Activated T-cell treated with anti-CD3 and anti-CD28 coated beads, Interleukin-2, amount 50 U/mL, for 1 hour (primary cell): ENCODE measurements around the gene TXNDC5.
A peak's percentile ranks its signal among the peaks of the same experiment; 100 is the strongest.

Experiments used
- DNase-seq: peaks from one replicate; pipeline ENCODE4 v3.0.0-alpha.2; 2020

The TXNDC5 gene

GRCh38 chr6:7910654-7911344, at the start of gene TXNDC5:
TSS of gene TXNDC5 (minus strand) at chr6:7910788. CDS start at chr6:7910776, 12 bp downstream.
- DNase-seq: peak; percentile 74

DNA sequence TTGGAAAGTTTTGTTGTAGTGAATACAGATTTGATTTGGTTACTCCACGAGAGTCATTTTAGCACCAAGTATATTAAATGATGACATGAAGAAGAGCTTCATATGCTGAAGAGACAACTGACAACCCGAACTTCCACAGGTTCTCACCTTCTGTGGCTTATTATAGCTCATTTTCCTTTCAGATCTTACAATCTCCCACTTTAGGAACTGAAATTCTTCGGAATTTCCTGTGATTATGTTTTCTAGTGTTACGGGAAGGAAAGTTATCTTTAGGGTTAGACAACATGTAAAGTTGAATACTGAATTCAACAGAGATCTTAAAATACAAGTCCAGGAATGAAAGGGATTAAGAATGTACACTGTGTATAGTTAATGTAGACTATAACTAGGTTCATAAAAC, 49.6 kb upstream of the TXNDC5 start:
- no peak for DNase-seq

- DNase-seq: no peak
These were observed 48.9 kb upstream of the TXNDC5 start for GRCh38 chr6:7959453-7959852.

GRCh38 chr6:7958464-7958863, 47.9 kb upstream of the TXNDC5 start:
- no peak for DNase-seq

DNA sequence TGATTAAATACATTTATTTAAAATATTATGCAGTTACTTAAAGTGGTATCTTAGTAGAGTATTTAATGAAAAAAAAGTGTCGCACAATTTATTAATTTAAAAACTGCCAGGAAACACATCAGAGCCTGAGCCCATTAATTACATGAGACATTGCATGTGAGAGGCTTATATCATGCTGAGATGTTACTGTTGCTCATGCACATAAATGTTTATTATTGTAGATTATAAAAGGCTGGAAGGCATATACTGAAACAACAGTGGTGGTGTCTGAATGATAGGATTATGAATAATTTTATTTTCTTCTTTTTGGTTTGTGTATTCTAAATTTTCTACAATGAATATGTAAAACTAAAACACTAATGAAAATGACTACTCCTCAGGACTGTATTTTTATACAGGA, 45.7 kb upstream of the TXNDC5 start:
- no peak for DNase-seq

- DNase-seq: no peak
These were observed 44.1 kb upstream of the TXNDC5 start for GRCh38 chr6:7954477-7955200.

GRCh38 chr6:7953753-7954152, 43.2 kb upstream of the TXNDC5 start:
- DNase-seq: no peak

GRCh38 chr6:7939864-7940228, 29.3 kb upstream of the TXNDC5 start:
- DNase-seq: no peak

GRCh38 chr6:7939184-7939863, 28.7 kb upstream of the TXNDC5 start:
- DNase-seq: no peak

DNA sequence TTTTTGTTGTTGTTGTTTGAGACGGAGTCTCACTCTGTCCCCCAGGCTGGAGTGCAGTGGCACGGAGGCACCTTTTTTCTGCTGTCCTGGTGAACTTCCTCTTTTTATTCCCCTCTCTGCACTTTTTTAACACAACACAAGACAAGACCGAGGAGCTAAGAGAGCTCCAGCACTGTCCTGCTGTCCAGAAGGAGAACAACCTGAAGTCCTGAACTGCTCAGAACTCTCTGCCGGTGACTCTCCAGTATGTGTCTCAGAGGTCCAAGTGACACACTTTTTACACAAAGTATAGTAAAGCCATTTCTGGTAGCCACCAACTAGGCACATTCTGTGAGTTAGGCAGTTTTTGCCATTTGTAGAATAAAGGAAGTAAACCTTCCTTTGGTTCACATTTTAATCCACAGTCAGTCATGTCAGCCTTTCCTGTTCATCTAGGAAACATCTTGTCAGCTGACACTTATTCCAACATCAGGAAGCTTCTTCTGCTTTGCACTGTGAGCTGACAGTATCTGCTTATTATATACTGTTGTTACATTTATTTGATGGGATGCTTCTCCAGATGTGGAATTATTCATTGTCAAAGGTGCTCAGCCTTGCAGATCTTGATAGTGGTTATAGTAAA, 28.1 kb upstream of the TXNDC5 start:
- DNase-seq: no peak

- no peak for DNase-seq
These were observed 23.2 kb upstream of the TXNDC5 start for GRCh38 chr6:7933794-7934193.

GRCh38 chr6:7932625-7933024, 22.0 kb upstream of the TXNDC5 start:
- DNase-seq: no peak

GRCh38 chr6:7924867-7925266, 14.3 kb upstream of the TXNDC5 start:
- no peak for DNase-seq

DNA sequence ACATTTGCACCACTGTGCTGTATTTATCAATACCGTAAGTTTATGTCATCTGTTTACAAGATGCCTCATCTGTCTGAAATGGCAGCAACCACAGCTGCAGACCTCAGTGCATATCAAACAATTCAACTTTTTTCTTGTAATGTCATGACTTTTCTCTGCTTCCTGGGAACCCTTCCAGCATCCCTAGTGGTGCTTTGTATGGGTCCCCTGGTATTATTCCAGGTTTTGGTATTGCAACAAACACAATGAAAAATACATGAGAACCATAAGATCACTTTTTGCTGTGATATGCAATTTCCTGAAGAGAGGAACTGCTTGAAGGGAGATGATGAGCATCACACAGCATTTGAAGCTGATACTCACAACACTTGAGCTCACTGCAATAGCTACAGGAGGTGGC, 12.0 kb upstream of the TXNDC5 start:
- no peak for DNase-seq

- DNase-seq: no peak
These were observed 11.1 kb upstream of the TXNDC5 start for GRCh38 chr6:7921632-7922092.

- DNase-seq: no peak
These were observed 10.5 kb upstream of the TXNDC5 start for GRCh38 chr6:7921046-7921445.

DNA sequence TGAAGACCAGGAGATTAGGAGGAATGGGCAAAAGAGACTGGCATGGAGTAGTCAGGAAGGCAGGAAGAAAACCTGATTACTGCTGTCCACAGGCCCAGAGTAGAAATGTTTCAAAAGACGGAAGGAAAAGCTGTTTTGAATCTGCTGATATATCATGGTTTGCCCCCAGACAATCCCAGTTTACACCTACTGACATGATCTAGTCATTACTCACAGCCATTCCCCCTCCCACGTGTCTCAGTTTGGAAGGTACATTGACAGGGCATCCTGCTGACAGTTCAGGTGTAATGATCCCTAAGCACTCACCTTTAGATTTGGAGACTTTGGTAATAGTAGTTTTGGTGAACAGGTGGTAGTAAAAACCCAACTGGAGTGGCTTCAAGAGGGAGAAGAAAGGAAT, 9.8 kb upstream of the TXNDC5 start:
- DNase-seq: no peak

- DNase-seq: no peak
These were observed 9.3 kb upstream of the TXNDC5 start for GRCh38 chr6:7919871-7920270.

DNA sequence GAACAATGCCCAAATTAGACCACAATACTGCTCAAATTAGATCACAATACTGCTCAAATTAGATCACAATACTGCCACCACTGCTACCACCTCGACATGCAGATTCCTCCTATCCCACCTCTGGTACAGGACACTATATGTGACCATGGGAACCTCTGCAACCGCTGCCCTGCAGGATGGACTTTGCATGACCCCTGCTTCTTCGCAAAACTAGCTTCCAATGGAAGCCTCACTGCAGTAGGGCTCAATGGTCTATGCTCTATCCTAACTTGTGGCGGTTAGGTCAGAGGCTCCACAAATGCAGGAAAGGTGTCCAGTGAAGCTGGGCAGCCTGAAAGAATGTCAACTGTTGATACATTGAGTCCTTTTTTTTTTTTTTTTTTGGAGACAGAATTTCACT, 7.8 kb upstream of the TXNDC5 start:
- DNase-seq: no peak

DNA sequence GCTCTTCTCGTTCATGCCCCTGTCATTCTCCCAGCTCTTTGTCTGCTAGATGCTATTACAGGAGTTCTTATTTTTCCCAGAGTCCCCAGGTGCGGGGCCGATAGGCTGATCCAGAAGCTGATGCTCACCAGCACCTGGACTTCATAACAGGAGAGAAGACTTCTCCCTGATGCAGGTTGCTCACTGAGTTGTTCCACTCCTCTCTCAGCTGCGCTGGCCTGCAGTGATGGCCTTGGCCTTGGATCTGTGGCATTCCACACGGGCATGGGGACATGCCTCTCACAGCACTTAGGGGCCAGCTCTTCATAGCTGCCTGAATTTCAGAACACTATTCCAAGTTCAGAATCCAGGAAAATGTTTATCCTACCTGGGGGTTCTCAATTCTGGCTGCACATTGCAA, 7.1 kb upstream of the TXNDC5 start:
- no peak for DNase-seq

DNA sequence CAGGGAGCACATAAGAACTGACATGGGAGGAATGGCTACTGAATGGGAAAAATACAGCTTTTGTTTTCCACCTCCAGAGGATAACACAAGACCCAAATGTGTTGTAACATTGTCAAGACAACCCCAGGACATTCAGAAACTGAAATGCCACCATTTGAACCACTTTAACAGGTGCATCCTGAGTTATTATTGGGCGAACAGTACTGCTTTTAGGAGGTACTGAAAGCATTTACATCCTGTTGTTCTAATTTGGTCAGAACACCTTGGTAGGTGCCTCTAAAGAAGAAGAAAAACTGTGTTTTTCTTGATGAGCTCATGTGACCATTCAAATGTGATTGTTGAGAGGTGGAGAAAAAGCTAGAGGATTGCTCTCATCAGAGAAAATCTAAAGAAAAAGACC, 6.4 kb upstream of the TXNDC5 start:
- DNase-seq: no peak

- DNase-seq: no peak
These were observed 4.6 kb upstream of the TXNDC5 start for GRCh38 chr6:7914991-7915789.

GRCh38 chr6:7914311-7914710, 3.7 kb upstream of the TXNDC5 start:
- DNase-seq: no peak
